PC-9 (cell line): ENCODE results near the gene PSMC2. TPM values are rescaled to one million over a fixed set of nuclear protein-coding genes. Genes with fewer than 3 reads are reported as not detected.

Experiments used
- BruUV-seq: library from RNA; stranded (reverse); fragments of 400-500 nt; replicated peaks from 2 replicates; lab custom pipeline; 2021; lab: Mats Ljungman, UMichigan
- CTCF ChIA-PET: fragments of 300-600 bp; sonication (Branson Sonifier 250); formaldehyde crosslinking; loops from one replicate; lab custom pipeline; 2022; ENCODE audit warnings: antibody characterized with exemption; lab: Charles Lee
- POLR2A ChIA-PET: fragments of 300-600 bp; sonication (Branson Sonifier 250); formaldehyde crosslinking; loops from one replicate; lab custom pipeline; 2022; ENCODE audit warnings: antibody characterized with exemption; ENCODE audit not compliant: unreplicated experiment; lab: Charles Lee
- DNase-seq, 2 experiments: peaks; one replicate each; pipeline versions ENCODE4 v3.0.0 to v3.0.0-alpha.2; 2015 to 2022; ENCODE audit warnings: mixed read lengths in 1 of 2
- H2AFZ ChIP-seq: fragments of 200-600 bp; sonication (generic); 2 replicates; pipeline ENCODE4 v1.8.1; 2017; ENCODE audit warnings: antibody characterized with exemption
- H3F3A ChIP-seq: fragments of 200-600 bp; sonication (generic); 2 replicates; pipeline ENCODE4 v1.8.1; 2017; ENCODE audit warnings: antibody characterized with exemption, mild to moderate bottlenecking, low read depth; ENCODE audit not compliant: insufficient read depth
- H3K27ac ChIP-seq: fragments of 200-600 bp; sonication (generic); 2 replicates; pipeline ENCODE4 v1.6.1; 2016; ENCODE audit warnings: mixed run types
- H3K27me3 ChIP-seq: fragments of 200-600 bp; sonication (generic); 2 replicates; pipeline ENCODE4 v1.6.1; 2016; ENCODE audit warnings: low read depth, mixed run types; ENCODE audit not compliant: insufficient read depth
- H3K36me3 ChIP-seq: fragments of 200-600 bp; sonication (generic); 2 replicates; pipeline ENCODE4 v1.6.1; 2016; ENCODE audit warnings: low read depth, mixed run types
- H3K4me1 ChIP-seq: fragments of 200-600 bp; sonication (generic); replicated peaks from 2 replicates; pipeline ENCODE4 v1.6.1; 2016; ENCODE audit warnings: mixed run types; ENCODE audit not compliant: insufficient read depth
- H3K4me2 ChIP-seq: fragments of 200-600 bp; sonication (generic); 2 replicates; pipeline ENCODE4 v1.6.1; 2017; ENCODE audit warnings: mixed run types
- H3K4me3 ChIP-seq: fragments of 200-600 bp; sonication (generic); 2 replicates; pipeline ENCODE4 v1.6.1; 2016; ENCODE audit warnings: mixed run types
- H3K79me2 ChIP-seq: fragments of 200-600 bp; sonication (generic); 2 replicates; pipeline ENCODE4 v1.6.1; 2017; ENCODE audit warnings: low read depth, mixed run types
- H3K9me2 ChIP-seq: fragments of 200-600 bp; sonication (generic); 2 replicates; pipeline ENCODE4 v1.8.1; 2017; ENCODE audit warnings: mild to moderate bottlenecking; ENCODE audit not compliant: insufficient read depth
- H3K9me3 ChIP-seq: fragments of 200-600 bp; sonication (generic); 2 replicates; pipeline ENCODE4 v1.8.1; 2016; ENCODE audit warnings: low read depth; ENCODE audit not compliant: insufficient read depth
- H4K20me1 ChIP-seq: fragments of 200-600 bp; sonication (generic); 2 replicates; pipeline ENCODE4 v1.8.1; 2017; ENCODE audit not compliant: insufficient read depth
- CTCF ChIP-seq: fragments of 200-600 bp; sonication (generic); conservative IDR thresholded peaks from 2 replicates; pipeline ENCODE4 v1.6.1; 2017; ENCODE audit warnings: mixed run types, antibody characterized with exemption, mild to moderate bottlenecking, moderate library complexity
- EZH2 ChIP-seq: fragments of 200-600 bp; sonication (generic); IDR thresholded peaks from 2 replicates; pipeline ENCODE4 v1.8.0; 2017; ENCODE audit warnings: antibody characterized with exemption, low read depth
- intact Hi-C: fragments of 100-400 bp; cut with micrococcal nuclease; formaldehyde crosslinking; loops from one replicate; pipeline ENCODE4 v1.10.0; 2022; ENCODE audit not compliant: unreplicated experiment
- total RNA-seq: library from RNA; stranded (reverse); gene quantifications from 2 replicates; pipeline ENCODE4 v1.2.3, GENCODE V29; 2021

The PSMC2 gene
- total RNA-seq, 1 experiment from 2014 or later = 196 TPM

GRCh38 chr7:103343758-103344452, 3.5 kb upstream of the PSMC2 start:
- Histone ChIP-seq H3K9me3 (no peaks in the 10 kb centered on the region), H3K4me3 (peak overlapping the region; percentile 95), H2AFZ (peak overlapping the region; percentile 97), H3K9me2 (no peaks in the 10 kb centered on the region), H3K27ac (peak overlapping the region; percentile 76), H3K79me2 (peaks cover 78% of the 10 kb centered on the region), H3K4me1 (peaks cover 30% of the 10 kb centered on the region), H3K4me2 (peak overlapping the region; percentile 98), H4K20me1 (peaks cover 16% of the 10 kb centered on the region), H3K27me3 (no peaks in the 10 kb centered on the region), H3K36me3 (peaks cover 28% of the 10 kb centered on the region), H3F3A (peaks cover 4% of the 10 kb centered on the region)
- ChIA-PET POLR2A (no interaction called here), CTCF (interaction anchor here (0.6 kb wide), 1 partner anchor 9 kb away, joined by 9 read pairs; no protein-coding TSS in a partner anchor)
- intact Hi-C loops = loop anchor here (1.0 kb wide), 1 partner anchor 47 kb away; the partner anchor contains the start of gene PMPCB
- no peak for TF ChIP-seq EZH2
- TF ChIP-seq CTCF = no peak
- peak; percentile 3 to 45 for DNase-seq
- TSS peak; percentile 40 for BruUV-seq

GRCh38 chr7:103344453-103345149, 2.8 kb upstream of the PSMC2 start, which contains the start of gene DNAJC2:
TSS of gene DNAJC2 (minus strand) at chr7:103344767. CDS start at chr7:103344622, 145 bp downstream.
- peaks cover 37% of the 10 kb centered on the region for H3K4me1 ChIP-seq
- H3F3A ChIP-seq = peaks cover 4% of the 10 kb centered on the region
- peaks cover 21% of the 10 kb centered on the region for H3K36me3 ChIP-seq
- peak within 1 kb of the TSS; percentile 95 for H3K4me3 ChIP-seq
- no peaks in the 10 kb centered on the region for H3K9me3 ChIP-seq
- H3K9me2 ChIP-seq = no peaks in the 10 kb centered on the region
- peak within 1 kb of the TSS; percentile 98 for H3K4me2 ChIP-seq
- H2AFZ ChIP-seq = peak within 1 kb of the TSS; percentile 97
- POLR2A ChIA-PET = no interaction called here
- CTCF ChIA-PET = no interaction called here
- peak within 1 kb of the TSS; percentile 76 for H3K27ac ChIP-seq
- no peak for TF ChIP-seq CTCF
- TF ChIP-seq EZH2 = no peak
- DNase-seq = peak; percentile 82 to 85
- H4K20me1 ChIP-seq = peaks cover 22% of the 10 kb centered on the region
- intact Hi-C loops = loop anchor here (1.0 kb wide), 1 partner anchor 47 kb away; the partner anchor contains the start of gene PMPCB
- peaks cover 79% of the 10 kb centered on the region for H3K79me2 ChIP-seq
- no TSS peak for BruUV-seq
- no peaks in the 10 kb centered on the region for H3K27me3 ChIP-seq

GRCh38 chr7:103346396-103346795, 1.0 kb upstream of the PSMC2 start:
- H3F3A ChIP-seq = peaks cover 4% of the 10 kb centered on the region
- peaks cover 42% of the 10 kb centered on the region for H3K4me1 ChIP-seq
- H3K27me3 ChIP-seq = no peaks in the 10 kb centered on the region
- H2AFZ ChIP-seq = 0 out of 2 replicates have a peak overlapping the region, but pooled peaks have one; percentile 93
- ChIA-PET CTCF (no interaction called here), POLR2A (no interaction called here)
- H4K20me1 ChIP-seq = peaks cover 37% of the 10 kb centered on the region
- TF ChIP-seq EZH2 (no peak), CTCF (no peak)
- H3K9me2 ChIP-seq = no peaks in the 10 kb centered on the region
- peak overlapping the region; percentile 82 for H3K4me2 ChIP-seq
- no peak overlapping the region for H3K27ac ChIP-seq
- no TSS peak for BruUV-seq
- DNase-seq = no peak
- no peaks in the 10 kb centered on the region for H3K9me3 ChIP-seq
- peaks cover 12% of the 10 kb centered on the region for H3K36me3 ChIP-seq
- no peak overlapping the region for H3K4me3 ChIP-seq
- intact Hi-C loops = no loop called here
- H3K79me2 ChIP-seq = peaks cover 82% of the 10 kb centered on the region
